PC-3 (cell line): ENCODE measurements around the gene AKAP7. TPM values are rescaled to one million over a fixed set of nuclear protein-coding genes. Genes with fewer than 3 reads are reported as not detected.

Experiments used
- ATAC-seq: fragments of 200-7000 bp; cut with Tn5 transposase; 2 replicates; pipeline ENCODE4 v1.9.1; 2020; ENCODE audit warnings: mild to moderate bottlenecking, moderate library complexity
- BruUV-seq: library from RNA; stranded (reverse); fragments of 400-500 nt; replicated peaks from 2 replicates; lab custom pipeline; 2021; lab: Mats Ljungman, UMichigan
- CTCF ChIA-PET: fragments of 300-600 bp; sonication (Branson Sonifier 250); formaldehyde crosslinking; loops from one replicate; lab custom pipeline; 2022; ENCODE audit warnings: antibody characterized with exemption; lab: Charles Lee
- POLR2A ChIA-PET: fragments of 300-600 bp; sonication (Branson Sonifier 250); formaldehyde crosslinking; loops from one replicate; lab custom pipeline; 2022; ENCODE audit warnings: antibody characterized with exemption; ENCODE audit not compliant: unreplicated experiment; lab: Charles Lee
- DNase-seq: peaks from one replicate; pipeline ENCODE4 v3.0.0-alpha.2; 2015
- H2AFZ ChIP-seq: fragments of 300-600 bp; sonication (generic); 2 replicates; pipeline ENCODE4 v1.6.0; 2016; ENCODE audit warnings: antibody characterized with exemption, low read length
- H3F3A ChIP-seq: fragments of 300-600 bp; sonication (generic); one replicate; pipeline ENCODE4 v1.6.0; 2017; ENCODE audit warnings: antibody characterized with exemption, low read length, control low read depth, mild to moderate bottlenecking; ENCODE audit not compliant: unreplicated experiment
- H3K27ac ChIP-seq: fragments of 300-600 bp; sonication (generic); 2 replicates; pipeline ENCODE4 v1.5.1; 2016; ENCODE audit warnings: mild to moderate bottlenecking, low read length
- H3K27me3 ChIP-seq: fragments of 300-600 bp; sonication (generic); 2 replicates; pipeline ENCODE4 v1.6.1; 2016; ENCODE audit warnings: low read length, mixed read lengths
- H3K36me3 ChIP-seq: fragments of 300-600 bp; sonication (generic); 2 replicates; pipeline ENCODE4 v1.6.1; 2016; ENCODE audit warnings: low read depth, mixed run types, low read length, mixed read lengths
- H3K4me1 ChIP-seq: fragments of 300-600 bp; sonication (generic); 2 replicates; pipeline ENCODE4 v1.5.1; 2016; ENCODE audit warnings: low read length; ENCODE audit not compliant: insufficient read depth
- H3K4me2 ChIP-seq: fragments of 300-600 bp; sonication (generic); 2 replicates; pipeline ENCODE4 v1.6.0; 2016; ENCODE audit warnings: low read length
- H3K4me3 ChIP-seq: fragments of 300-600 bp; sonication (generic); 2 replicates; pipeline ENCODE4 v1.5.1; 2016; ENCODE audit warnings: mild to moderate bottlenecking, low read length, mixed read lengths
- H3K79me2 ChIP-seq: fragments of 300-600 bp; sonication (generic); 2 replicates; pipeline ENCODE4 v1.6.1; 2017; ENCODE audit warnings: low read length, mixed read lengths
- H3K9ac ChIP-seq: fragments of 300-600 bp; sonication (generic); 2 replicates; pipeline ENCODE4 v1.6.0; 2016; ENCODE audit warnings: mild to moderate bottlenecking, low read length
- H3K9me2 ChIP-seq: fragments of 300-600 bp; sonication (generic); replicated peaks from 2 replicates; pipeline ENCODE4 v1.6.1; 2016; ENCODE audit warnings: mixed run types, low read length, mixed read lengths
- H3K9me3 ChIP-seq: fragments of 300-600 bp; sonication (generic); 2 replicates; pipeline ENCODE4 v1.6.1; 2016; ENCODE audit warnings: low read length, mixed read lengths
- H4K20me1 ChIP-seq: fragments of 300-600 bp; sonication (generic); 2 replicates; pipeline ENCODE4 v1.6.1; 2016; ENCODE audit warnings: low read length, mixed read lengths
- EZH2 ChIP-seq: fragments of 300-600 bp; sonication (generic); IDR thresholded peaks from one replicate; pipeline ENCODE4 v1.6.1; 2017; ENCODE audit warnings: antibody characterized with exemption, mild to moderate bottlenecking, low read length; ENCODE audit not compliant: unreplicated experiment
- EZH2phosphoT487 ChIP-seq: fragments of 300-600 bp; sonication (generic); IDR thresholded peaks from 2 replicates; pipeline ENCODE4 v1.6.1; 2018; ENCODE audit warnings: mild to moderate bottlenecking, antibody characterized with exemption, low read length, borderline replicate concordance
- intact Hi-C: fragments of 100-400 bp; cut with micrococcal nuclease; formaldehyde crosslinking; loops from 2 replicates; pipeline ENCODE4 v1.9.0; 2023
- total RNA-seq: library from RNA; depleted of rRNA; stranded (reverse); fragments of >200 nt; gene quantifications from 2 replicates; pipeline ENCODE4 v1.2.3, GENCODE V29; 2014
- TF ChIP-seq, protein P1 (sequence below): fragments of 300-600 bp; sonication (generic); conservative IDR thresholded peaks from 2 replicates; pipeline ENCODE4 v1.5.1; 2017; ENCODE audit warnings: antibody characterized with exemption, low read depth, mild to moderate bottlenecking, low read length

The AKAP7 gene
- total RNA-seq, 1 experiment from 2014 or later = 3.6 TPM

DNA sequence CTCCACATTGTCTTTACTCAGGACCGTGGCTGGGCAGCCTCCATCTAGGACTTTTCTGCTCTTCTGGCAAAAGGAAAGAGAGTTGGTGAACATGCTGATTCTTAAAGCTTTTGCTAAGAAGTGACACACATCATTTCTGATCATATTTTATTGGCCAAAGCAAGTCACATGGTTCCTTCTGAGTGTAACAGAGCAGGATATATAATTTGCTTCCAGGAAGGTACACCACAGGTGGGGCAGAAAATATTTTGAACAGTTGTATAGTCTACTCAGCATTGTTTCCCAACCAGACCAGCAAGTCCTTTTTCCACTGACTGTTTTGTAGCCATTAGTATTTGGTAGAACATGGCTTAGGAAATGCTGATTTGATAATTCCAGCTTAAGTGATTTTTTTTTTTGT, 73.5 kb downstream of the AKAP7 start:
- Histone ChIP-seq H2AFZ (no peak overlapping the region), H3K9ac (no peak overlapping the region), H3K36me3 (no peaks in the 10 kb centered on the region), H3K4me1 (peaks cover 4% of the 10 kb centered on the region; the same call in 1 of the 2 replicates), H3K79me2 (no peaks in the 10 kb centered on the region), H4K20me1 (no peaks in the 10 kb centered on the region), H3F3A (no peaks in the 10 kb centered on the region), H3K4me3 (no peak overlapping the region), H3K4me2 (no peak overlapping the region), H3K9me3 (no peaks in the 10 kb centered on the region), H3K27ac (no peak overlapping the region), H3K9me2 (no peaks in the 10 kb centered on the region), H3K27me3 (no peaks in the 10 kb centered on the region)
- DNase-seq (no peak), ATAC-seq (no peak)
- no TSS peak for BruUV-seq
- POLR2A ChIA-PET = no interaction called here
- TF ChIP-seq EZH2phosphoT487 (no peak), EZH2 (no peak)
- TF ChIP-seq, protein P1, sequence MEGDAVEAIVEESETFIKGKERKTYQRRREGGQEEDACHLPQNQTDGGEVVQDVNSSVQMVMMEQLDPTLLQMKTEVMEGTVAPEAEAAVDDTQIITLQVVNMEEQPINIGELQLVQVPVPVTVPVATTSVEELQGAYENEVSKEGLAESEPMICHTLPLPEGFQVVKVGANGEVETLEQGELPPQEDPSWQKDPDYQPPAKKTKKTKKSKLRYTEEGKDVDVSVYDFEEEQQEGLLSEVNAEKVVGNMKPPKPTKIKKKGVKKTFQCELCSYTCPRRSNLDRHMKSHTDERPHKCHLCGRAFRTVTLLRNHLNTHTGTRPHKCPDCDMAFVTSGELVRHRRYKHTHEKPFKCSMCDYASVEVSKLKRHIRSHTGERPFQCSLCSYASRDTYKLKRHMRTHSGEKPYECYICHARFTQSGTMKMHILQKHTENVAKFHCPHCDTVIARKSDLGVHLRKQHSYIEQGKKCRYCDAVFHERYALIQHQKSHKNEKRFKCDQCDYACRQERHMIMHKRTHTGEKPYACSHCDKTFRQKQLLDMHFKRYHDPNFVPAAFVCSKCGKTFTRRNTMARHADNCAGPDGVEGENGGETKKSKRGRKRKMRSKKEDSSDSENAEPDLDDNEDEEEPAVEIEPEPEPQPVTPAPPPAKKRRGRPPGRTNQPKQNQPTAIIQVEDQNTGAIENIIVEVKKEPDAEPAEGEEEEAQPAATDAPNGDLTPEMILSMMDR = no peak
- intact Hi-C loops = loop anchor here (5.0 kb wide), 1 partner anchor 49 kb away; no protein-coding TSS in a partner anchor
- CTCF ChIA-PET = no interaction called here

DNA sequence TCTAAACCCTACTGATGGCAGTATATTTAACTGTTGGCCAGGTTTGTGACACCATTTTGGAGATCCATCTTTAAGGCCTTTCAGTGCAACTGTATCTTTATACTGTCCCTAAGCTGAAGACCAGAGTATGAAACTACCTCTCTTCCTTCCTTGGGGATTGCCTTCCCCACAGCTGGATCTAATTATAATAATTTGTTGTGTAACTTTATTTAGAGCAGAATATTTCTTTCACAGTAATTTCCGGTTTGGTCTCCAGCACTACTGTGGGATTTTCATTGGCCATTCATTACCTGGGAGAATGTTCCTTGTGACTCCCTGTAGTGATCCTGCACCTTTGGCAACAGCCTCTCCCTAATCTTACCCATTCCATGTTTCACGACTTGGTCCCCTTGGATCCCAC, 75.2 kb downstream of the AKAP7 start:
- BruUV-seq = no TSS peak
- ATAC-seq = no peak
- no peak overlapping the region for H3K27ac ChIP-seq
- DNase-seq = no peak
- H3K79me2 ChIP-seq = no peaks in the 10 kb centered on the region
- no peaks in the 10 kb centered on the region for H3K9me2 ChIP-seq
- TF ChIP-seq, protein P1 = no peak
- TF ChIP-seq EZH2 (no peak), EZH2phosphoT487 (no peak)
- H3K27me3 ChIP-seq = no peaks in the 10 kb centered on the region
- H2AFZ ChIP-seq = no peak overlapping the region
- POLR2A ChIA-PET = no interaction called here
- no peaks in the 10 kb centered on the region for H3K36me3 ChIP-seq
- no peaks in the 10 kb centered on the region for H4K20me1 ChIP-seq
- H3K4me3 ChIP-seq = no peak overlapping the region
- H3K9ac ChIP-seq = no peak overlapping the region
- CTCF ChIA-PET = no interaction called here
- H3K9me3 ChIP-seq = no peaks in the 10 kb centered on the region
- H3F3A ChIP-seq = no peaks in the 10 kb centered on the region
- intact Hi-C loops = no loop called here
- H3K4me2 ChIP-seq = no peak overlapping the region
- H3K4me1 ChIP-seq = peaks cover 4% of the 10 kb centered on the region; the same call in 1 of the 2 replicates

GRCh38 chr6:131212024-131212423, 76.8 kb downstream of the AKAP7 start:
- Histone ChIP-seq H3K9me2 (no peaks in the 10 kb centered on the region), H3K27me3 (no peaks in the 10 kb centered on the region), H3K9ac (no peak overlapping the region), H3K9me3 (no peaks in the 10 kb centered on the region), H3K27ac (peak overlapping the region; percentile 38; the same call in 1 of the 2 replicates), H3K4me2 (peak overlapping the region; percentile 25; the same call in 1 of the 2 replicates), H3K36me3 (no peaks in the 10 kb centered on the region), H4K20me1 (no peaks in the 10 kb centered on the region), H3K4me1 (peaks cover 4% of the 10 kb centered on the region; the same call in 1 of the 2 replicates), H3F3A (no peaks in the 10 kb centered on the region), H3K79me2 (no peaks in the 10 kb centered on the region), H2AFZ (no peak overlapping the region), H3K4me3 (no peak overlapping the region)
- ATAC-seq (peak; percentile 66), DNase-seq (peak; percentile 57)
- no TSS peak for BruUV-seq
- ChIA-PET POLR2A (no interaction called here), CTCF (no interaction called here)
- intact Hi-C loops = no loop called here
- TF ChIP-seq, protein P1 = no peak
- TF ChIP-seq EZH2phosphoT487 = no peak
- TF ChIP-seq EZH2 = no peak
